ENCODE data around the gene EPB41L4A.

GRCh38 chr5:112227911-112228631, 191.0 kb downstream of the EPB41L4A start:
- TF ChIP-seq CTCF (IDR thresholded peaks at IDR 0.05) (no peak), CREM (CRISPR knock-in tag; IDR thresholded peaks at IDR 0.05) (no peak), NR2C2 (CRISPR knock-in tag; IDR thresholded peaks at IDR 0.05) (no peak), E2F1 (CRISPR knock-in tag; IDR thresholded peaks at IDR 0.05) (no peak), NR3C1 (CRISPR knock-in tag; conservative IDR thresholded peaks at IDR 0.05; ENCODE audit: low read depth) (no peak), STAT6 (CRISPR knock-in tag; conservative IDR thresholded peaks at IDR 0.05; ENCODE audit: low read depth) (no peak), MLX (CRISPR knock-in tag; IDR thresholded peaks at IDR 0.05) (no peak), MAX (CRISPR knock-in tag; IDR thresholded peaks at IDR 0.05) (no peak), MXD4 (CRISPR knock-in tag; IDR thresholded peaks at IDR 0.05; ENCODE audit: borderline replicate concordance) (no peak), HMGXB4 (CRISPR knock-in tag; IDR thresholded peaks at IDR 0.05) (no peak), ATF1 (CRISPR knock-in tag; IDR thresholded peaks at IDR 0.05) (no peak), ERG (CRISPR knock-in tag; IDR thresholded peaks at IDR 0.05) (no peak), EMX1 (CRISPR knock-in tag; IDR thresholded peaks at IDR 0.05) (no peak), ZNF281 (CRISPR knock-in tag; IDR thresholded peaks at IDR 0.05) (no peak)
